ENCODE measurements around the gene PLIN5. TPM values are rescaled to one million over a fixed set of nuclear protein-coding genes. Genes with fewer than 3 reads are reported as not detected.

PLIN5 gene
- total RNA-seq, 1 experiment from 2014 or later: 3.9 TPM

DNA sequence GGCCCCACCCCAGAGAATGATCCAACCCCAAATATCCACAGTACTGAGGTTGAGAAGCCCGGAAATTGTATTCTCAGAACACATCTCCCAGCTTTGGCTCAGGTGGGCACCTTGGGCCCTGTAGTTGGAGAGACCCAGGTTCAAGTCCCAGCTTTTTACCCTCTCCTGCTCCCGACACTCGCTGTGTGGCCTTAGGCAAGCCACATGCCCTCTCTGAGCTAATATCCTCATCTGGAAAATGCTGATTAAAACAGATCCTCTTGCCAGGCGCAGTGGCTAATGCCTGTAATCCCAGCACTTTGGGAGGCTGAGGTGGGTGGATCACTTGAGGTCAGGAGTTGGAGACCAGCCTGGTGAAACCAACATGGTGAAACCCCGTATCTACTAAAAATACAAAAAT, 19.3 kb downstream of the PLIN5 start:
- Histone ChIP-seq H3K27me3 (ENCODE audit: insufficient read depth, low read length) (peaks cover 3% of the 10 kb centered on the region; the same call in 1 of the 2 replicates), H2BK12ac (ENCODE audit: insufficient read length, low read depth, low read length) (no peak overlapping the region), H3T11ph (ENCODE audit: low read length) (no peak overlapping the region), H4K8ac (replicated peaks; ENCODE audit: insufficient read length, low read depth, low read length) (no peak overlapping the region), H3K4me1 (ENCODE audit: insufficient read depth, low read length) (no peaks in the 10 kb centered on the region), H3K4me2 (ENCODE audit: insufficient read depth, insufficient read length, low read length) (no peak overlapping the region), H3K9me3 (ENCODE audit: control insufficient read depth, low read depth, low read length) (no peaks in the 10 kb centered on the region), H3K14ac (ENCODE audit: insufficient read depth, low read length) (no peak overlapping the region), H4K91ac (ENCODE audit: insufficient read length, low read depth, low read length) (no peak overlapping the region), H2AFZ (ENCODE audit: low read length) (no peak overlapping the region), H3K9ac (ENCODE audit: extremely low read depth, insufficient read length, low read length) (no peak overlapping the region), H2AK5ac (ENCODE audit: insufficient read length, low read length) (no peak overlapping the region), H4K5ac (ENCODE audit: insufficient read length, low read depth, low read length) (no peak overlapping the region), H2BK5ac (ENCODE audit: insufficient read length, low read length) (no peak overlapping the region), H3K23ac (ENCODE audit: insufficient read length, low read depth, low read length) (no peak overlapping the region), H4K20me1 (ENCODE audit: control insufficient read depth, insufficient read depth, insufficient read length) (no peaks in the 10 kb centered on the region), H3K18ac (ENCODE audit: insufficient read length, low read depth, low read length) (no peak overlapping the region), H3K56ac (ENCODE audit: insufficient read length, low read depth, low read length) (no peak overlapping the region), H3K4ac (ENCODE audit: low read depth, low read length) (no peak overlapping the region), H2BK15ac (ENCODE audit: low read depth, low read length) (no peak overlapping the region), H3K23me2 (ENCODE audit: insufficient read length, low read depth, low read length, poor library complexity, severe bottlenecking) (no peaks in the 10 kb centered on the region), H3K79me2 (ENCODE audit: insufficient read depth, low read length) (no peaks in the 10 kb centered on the region), H2BK120ac (ENCODE audit: low read depth, low read length, poor library complexity, severe bottlenecking) (no peak overlapping the region), H3K79me1 (ENCODE audit: insufficient read depth, low read depth, low read length, poor library complexity, severe bottlenecking) (no peaks in the 10 kb centered on the region), H2BK20ac (ENCODE audit: low read depth, low read length, poor library complexity, severe bottlenecking) (no peak overlapping the region), H3K27ac (ENCODE audit: insufficient read length, low read depth, low read length) (no peak overlapping the region)
- H3K4me1 Mint-ChIP-seq: peaks cover 3 to 7% of the 10 kb centered on the region in 2 experiments; a peak in 3 of 4 replicates
- H3K27me3 Mint-ChIP-seq (ENCODE audit: low read depth): peaks cover 74% of the 10 kb centered on the region
- H3K36me3 Mint-ChIP-seq (ENCODE audit: insufficient read depth in 1 of 3, low read depth in 3 of 3): no peaks in the 10 kb centered on the region
- WGBS (ENCODE audit: extremely low coverage, insufficient read length, low lambda C conversion rate): no CpG with 5 or more reads among the region's 5 CpGs
- TF ChIP-seq, protein P1, sequence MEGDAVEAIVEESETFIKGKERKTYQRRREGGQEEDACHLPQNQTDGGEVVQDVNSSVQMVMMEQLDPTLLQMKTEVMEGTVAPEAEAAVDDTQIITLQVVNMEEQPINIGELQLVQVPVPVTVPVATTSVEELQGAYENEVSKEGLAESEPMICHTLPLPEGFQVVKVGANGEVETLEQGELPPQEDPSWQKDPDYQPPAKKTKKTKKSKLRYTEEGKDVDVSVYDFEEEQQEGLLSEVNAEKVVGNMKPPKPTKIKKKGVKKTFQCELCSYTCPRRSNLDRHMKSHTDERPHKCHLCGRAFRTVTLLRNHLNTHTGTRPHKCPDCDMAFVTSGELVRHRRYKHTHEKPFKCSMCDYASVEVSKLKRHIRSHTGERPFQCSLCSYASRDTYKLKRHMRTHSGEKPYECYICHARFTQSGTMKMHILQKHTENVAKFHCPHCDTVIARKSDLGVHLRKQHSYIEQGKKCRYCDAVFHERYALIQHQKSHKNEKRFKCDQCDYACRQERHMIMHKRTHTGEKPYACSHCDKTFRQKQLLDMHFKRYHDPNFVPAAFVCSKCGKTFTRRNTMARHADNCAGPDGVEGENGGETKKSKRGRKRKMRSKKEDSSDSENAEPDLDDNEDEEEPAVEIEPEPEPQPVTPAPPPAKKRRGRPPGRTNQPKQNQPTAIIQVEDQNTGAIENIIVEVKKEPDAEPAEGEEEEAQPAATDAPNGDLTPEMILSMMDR (conservative IDR thresholded peaks at IDR 0.05): no peak
- H3K4me3 Mint-ChIP-seq: no peak overlapping the region
- no peak overlapping the region for H3K27ac Mint-ChIP-seq
- H3K9me3 Mint-ChIP-seq: 0 out of 5 replicates have a peak, but pooled peaks cover 0 to 2% of the 10 kb centered on the region in 2 experiments
- no peak for DNase-seq
